HCT116 (cell line): ENCODE data around the gene ALDOC. TPM values are rescaled to one million over a fixed set of nuclear protein-coding genes. Genes with fewer than 3 reads are reported as not detected.
A peak's percentile ranks its signal among the peaks of the same experiment; 100 is the strongest.

Source experiments
- ATAC-seq: fragments of 200-7000 bp; cut with Tn5 transposase; 2 replicates; pipeline ENCODE4 v1.9.1; 2020; ENCODE audit warnings: mild to moderate bottlenecking, moderate library complexity
- BruUV-seq: library from RNA; stranded (reverse); fragments of 400-500 nt; replicated peaks from 2 replicates; lab custom pipeline; 2021; lab: Mats Ljungman, UMichigan
- CTCF ChIA-PET: fragments of 300-600 bp; sonication (Branson Sonifier 250); formaldehyde crosslinking; loops from one replicate; lab custom pipeline; 2021; ENCODE audit warnings: antibody characterized with exemption; lab: Charles Lee
- POLR2A ChIA-PET: fragments of 300-600, 350-600 bp; sonication (Branson Sonifier 250); formaldehyde crosslinking; loops from one replicate; lab custom pipeline; 2021; ENCODE audit warnings: antibody characterized with exemption; lab: Charles Lee
- RAD21 ChIA-PET, 2 experiments: fragments of 300-600 bp; sonication (Branson Sonifier 250); formaldehyde crosslinking; loops; one replicate each; lab custom pipeline; 2023; ENCODE audit warnings: low total read pairs in 2 of 2; ENCODE audit not compliant: uncharacterized antibody in 2 of 2, unreplicated experiment in 2 of 2, low non-redundant PET in 1 of 2; lab: Charles Lee
- DNase-seq: peaks from one replicate; pipeline ENCODE4 v3.0.0-alpha.2; 2010; ENCODE audit warnings: low read depth, low spot score
- H2AFZ ChIP-seq: fragments of 200-600 bp; shearing (Covaris generic), sonication (generic); 2 replicates; pipeline ENCODE4 v1.6.1; 2017; ENCODE audit warnings: low read depth, mixed run types, mixed read lengths, antibody characterized with exemption, low read length; ENCODE audit not compliant: poor library complexity, severe bottlenecking
- H3K27ac ChIP-seq: 2 replicates; pipeline ENCODE4 v1.5.1; 2012; ENCODE audit warnings: low read depth, low read length
- H3K27me3 ChIP-seq: fragments of 200-600 bp; sonication (generic); 2 replicates; pipeline ENCODE4 v1.6.1; 2016; ENCODE audit warnings: mixed run types, low read length, mixed read lengths; ENCODE audit not compliant: insufficient read depth
- H3K36me3 ChIP-seq, 2 experiments: fragments of 200-500 bp in 1 of 2; fragments of 200-600 bp in 1 of 2; sonication (Bioruptor generic) in 1 of 2; sonication (generic) in 1 of 2; 2 replicates each; pipeline versions ENCODE4 v1.5.1 to v1.6.1; 2014 to 2016; ENCODE audit warnings: low read length in 2 of 2, inconsistent platforms in 1 of 2, mixed read lengths in 1 of 2, mixed run types in 1 of 2; ENCODE audit not compliant: insufficient read depth in 2 of 2, control insufficient read depth in 1 of 2
- H3K4me1 ChIP-seq, 2 experiments: fragments of 200-600 bp in 1 of 2; sonication (generic) in 1 of 2; 2 replicates each; pipeline versions ENCODE4 v1.5.1 to v1.6.1; 2012 to 2017; ENCODE audit warnings: low read length in 2 of 2, inconsistent platforms in 1 of 2, mild to moderate bottlenecking in 1 of 2, mixed read lengths in 1 of 2, mixed run types in 1 of 2, moderate library complexity in 1 of 2; ENCODE audit not compliant: insufficient read depth in 2 of 2, control insufficient read depth in 1 of 2
- H3K4me2 ChIP-seq: fragments of 200-600 bp; sonication (generic); 2 replicates; pipeline ENCODE4 v1.6.1; 2017; ENCODE audit warnings: mixed run types, low read length, mixed read lengths
- H3K4me3 ChIP-seq, 2 experiments: fragments of 200-600 bp in 1 of 2; sonication (generic) in 1 of 2; replicated peaks in 1 of 2; 2 replicates each; pipeline ENCODE4 v1.5.1; 2011 to 2016; ENCODE audit warnings: low read length in 2 of 2, control low read depth in 1 of 2, low read depth in 1 of 2, mild to moderate bottlenecking in 1 of 2, mixed read lengths in 1 of 2, mixed run types in 1 of 2
- H3K79me2 ChIP-seq: fragments of 200-600 bp; sonication (generic); 2 replicates; pipeline ENCODE4 v1.6.1; 2017; ENCODE audit warnings: mild to moderate bottlenecking, mixed run types, low read length, moderate library complexity, mixed read lengths; ENCODE audit not compliant: insufficient read depth
- H3K9ac ChIP-seq: fragments of 200-600 bp; sonication (generic); 2 replicates; pipeline ENCODE4 v1.6.1; 2016; ENCODE audit warnings: low read length, mixed read lengths
- H3K9me2 ChIP-seq: fragments of 200-600 bp; sonication (generic), shearing (Covaris generic); 2 replicates; pipeline ENCODE4 v1.6.1; 2017; ENCODE audit warnings: mixed run types, mild to moderate bottlenecking, moderate library complexity; ENCODE audit not compliant: insufficient read depth
- H3K9me3 ChIP-seq, 2 experiments: fragments of 200-500 bp in 1 of 2; fragments of 200-600 bp in 1 of 2; sonication (Bioruptor generic) in 1 of 2; sonication (generic) in 1 of 2; 2 replicates each; pipeline ENCODE4 v1.6.1; 2014 to 2017; ENCODE audit warnings: low read length in 2 of 2, mixed read lengths in 2 of 2, inconsistent platforms in 1 of 2, low read depth in 1 of 2, mild to moderate bottlenecking in 1 of 2, mixed run types in 1 of 2, moderate library complexity in 1 of 2; ENCODE audit not compliant: control insufficient read depth in 1 of 2, insufficient read depth in 1 of 2
- H4K20me1 ChIP-seq: fragments of 200-600 bp; sonication (generic), shearing (Covaris generic); 2 replicates; pipeline ENCODE4 v1.6.1; 2017; ENCODE audit warnings: mixed run types, mild to moderate bottlenecking, moderate library complexity; ENCODE audit not compliant: insufficient read depth
- CEBPB ChIP-seq: IDR thresholded peaks from 2 replicates; pipeline ENCODE4 v1.6.1; 2012; ENCODE audit warnings: low read depth
- ELF1 ChIP-seq: IDR thresholded peaks from 2 replicates; pipeline ENCODE4 v1.6.1; 2012; ENCODE audit warnings: low read depth, borderline replicate concordance
- EZH2phosphoT487 ChIP-seq: fragments of 200-600 bp; IDR thresholded peaks from 2 replicates; pipeline ENCODE4 v1.6.1; 2018; ENCODE audit warnings: antibody characterized with exemption, borderline replicate concordance
- FOSL1 ChIP-seq: IDR thresholded peaks from 2 replicates; pipeline ENCODE4 v1.6.1; 2012; ENCODE audit warnings: low read depth
- JUND ChIP-seq: IDR thresholded peaks from 2 replicates; pipeline ENCODE4 v1.6.1; 2012
- POLR2AphosphoS5 ChIP-seq: IDR thresholded peaks from 2 replicates; pipeline ENCODE4 v1.6.1; 2011; ENCODE audit warnings: mild to moderate bottlenecking, low read depth, low read length, moderate library complexity
- RAD21 ChIP-seq: IDR thresholded peaks from 2 replicates; pipeline ENCODE4 v1.6.1; 2012; ENCODE audit warnings: low read depth, mild to moderate bottlenecking
- SIN3A ChIP-seq: IDR thresholded peaks from 2 replicates; pipeline ENCODE4 v1.6.1; 2012; ENCODE audit warnings: low read depth
- SP1 ChIP-seq: IDR thresholded peaks from 2 replicates; pipeline ENCODE4 v1.6.1; 2012; ENCODE audit warnings: low read depth
- TCF7L2 ChIP-seq: IDR thresholded peaks from 2 replicates; pipeline ENCODE4 v1.7.0; 2011; ENCODE audit warnings: borderline replicate concordance, inconsistent platforms; ENCODE audit not compliant: insufficient read depth, insufficient read length; ENCODE audit errors: extremely low read depth
- ZFX ChIP-seq: fragments of 450-650 bp; IDR thresholded peaks from 2 replicates; pipeline ENCODE4 v1.6.1; 2017
- ZNF274 ChIP-seq: fragments of 200-500 bp; sonication (Bioruptor generic); IDR thresholded peaks from 2 replicates; pipeline ENCODE4 v1.6.1; 2014; ENCODE audit warnings: mild to moderate bottlenecking, low read depth, low read length, inconsistent platforms
- intact Hi-C: fragments of 100-400 bp; cut with micrococcal nuclease; formaldehyde crosslinking; loops from 2 replicates; pipeline ENCODE4 v1.10.0; 2022
- total RNA-seq: library from RNA; stranded (reverse); gene quantifications from one replicate; pipeline ENCODE4 v1.2.1, GENCODE V29; 2021; ENCODE audit not compliant: unreplicated experiment
- TF ChIP-seq, protein P1 (sequence below): IDR thresholded peaks from 2 replicates; pipeline ENCODE4 v1.6.1; 2012
- TF ChIP-seq, protein P2 (sequence below): IDR thresholded peaks from 2 replicates; pipeline ENCODE4 v1.6.1; 2012; ENCODE audit warnings: low read depth
- TF ChIP-seq, protein P3 (sequence below): IDR thresholded peaks from 2 replicates; pipeline ENCODE4 v1.6.1; 2012

The ALDOC gene
- total RNA-seq, 1 experiment from 2014 or later: 82.8 TPM

GRCh38 chr17:28573040-28573380, 3.7 kb downstream of the ALDOC start:
- intact Hi-C loops: no loop called here
- no peak overlapping the region for H3K27ac ChIP-seq
- ChIA-PET CTCF (no interaction called here), RAD21 (no interaction called here), POLR2A (no interaction called here)
- H3K9me3 ChIP-seq: no peaks in the 10 kb centered on the region
- no peak overlapping the region for H2AFZ ChIP-seq
- BruUV-seq: no TSS peak
- no peak for TF ChIP-seq FOSL1
- no peak for TF ChIP-seq SP1
- TF ChIP-seq ZFX: no peak
- no peak for TF ChIP-seq TCF7L2
- no peak for TF ChIP-seq JUND
- TF ChIP-seq ZNF274: no peak
- TF ChIP-seq ELF1: no peak
- TF ChIP-seq SIN3A: no peak
- TF ChIP-seq, protein P1, sequence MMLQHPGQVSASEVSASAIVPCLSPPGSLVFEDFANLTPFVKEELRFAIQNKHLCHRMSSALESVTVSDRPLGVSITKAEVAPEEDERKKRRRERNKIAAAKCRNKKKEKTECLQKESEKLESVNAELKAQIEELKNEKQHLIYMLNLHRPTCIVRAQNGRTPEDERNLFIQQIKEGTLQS: no peak
- TF ChIP-seq POLR2AphosphoS5: no peak
- TF ChIP-seq, protein P2, sequence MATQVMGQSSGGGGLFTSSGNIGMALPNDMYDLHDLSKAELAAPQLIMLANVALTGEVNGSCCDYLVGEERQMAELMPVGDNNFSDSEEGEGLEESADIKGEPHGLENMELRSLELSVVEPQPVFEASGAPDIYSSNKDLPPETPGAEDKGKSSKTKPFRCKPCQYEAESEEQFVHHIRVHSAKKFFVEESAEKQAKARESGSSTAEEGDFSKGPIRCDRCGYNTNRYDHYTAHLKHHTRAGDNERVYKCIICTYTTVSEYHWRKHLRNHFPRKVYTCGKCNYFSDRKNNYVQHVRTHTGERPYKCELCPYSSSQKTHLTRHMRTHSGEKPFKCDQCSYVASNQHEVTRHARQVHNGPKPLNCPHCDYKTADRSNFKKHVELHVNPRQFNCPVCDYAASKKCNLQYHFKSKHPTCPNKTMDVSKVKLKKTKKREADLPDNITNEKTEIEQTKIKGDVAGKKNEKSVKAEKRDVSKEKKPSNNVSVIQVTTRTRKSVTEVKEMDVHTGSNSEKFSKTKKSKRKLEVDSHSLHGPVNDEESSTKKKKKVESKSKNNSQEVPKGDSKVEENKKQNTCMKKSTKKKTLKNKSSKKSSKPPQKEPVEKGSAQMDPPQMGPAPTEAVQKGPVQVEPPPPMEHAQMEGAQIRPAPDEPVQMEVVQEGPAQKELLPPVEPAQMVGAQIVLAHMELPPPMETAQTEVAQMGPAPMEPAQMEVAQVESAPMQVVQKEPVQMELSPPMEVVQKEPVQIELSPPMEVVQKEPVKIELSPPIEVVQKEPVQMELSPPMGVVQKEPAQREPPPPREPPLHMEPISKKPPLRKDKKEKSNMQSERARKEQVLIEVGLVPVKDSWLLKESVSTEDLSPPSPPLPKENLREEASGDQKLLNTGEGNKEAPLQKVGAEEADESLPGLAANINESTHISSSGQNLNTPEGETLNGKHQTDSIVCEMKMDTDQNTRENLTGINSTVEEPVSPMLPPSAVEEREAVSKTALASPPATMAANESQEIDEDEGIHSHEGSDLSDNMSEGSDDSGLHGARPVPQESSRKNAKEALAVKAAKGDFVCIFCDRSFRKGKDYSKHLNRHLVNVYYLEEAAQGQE: no peak
- TF ChIP-seq CEBPB: no peak
- TF ChIP-seq, protein P3, sequence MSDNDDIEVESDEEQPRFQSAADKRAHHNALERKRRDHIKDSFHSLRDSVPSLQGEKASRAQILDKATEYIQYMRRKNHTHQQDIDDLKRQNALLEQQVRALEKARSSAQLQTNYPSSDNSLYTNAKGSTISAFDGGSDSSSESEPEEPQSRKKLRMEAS: no peak
- TF ChIP-seq RAD21: no peak
- no peak for TF ChIP-seq EZH2phosphoT487
- peaks cover 6 to 28% of the 10 kb centered on the region in 2 experiments; a peak in 3 of 4 replicates for H3K4me1 ChIP-seq
- H4K20me1 ChIP-seq: no peaks in the 10 kb centered on the region
- ATAC-seq (no peak), DNase-seq (no peak)
- no peaks in the 10 kb centered on the region for H3K9me2 ChIP-seq
- H3K4me2 ChIP-seq: peak overlapping the region; percentile 99; the same call in 1 of the 2 replicates
- no peaks in the 10 kb centered on the region for H3K27me3 ChIP-seq
- no peak overlapping the region for H3K9ac ChIP-seq
- H3K4me3 ChIP-seq: no peak overlapping the region
- H3K36me3 ChIP-seq: peaks cover 0 to 2% of the 10 kb centered on the region in 2 experiments; a peak in 2 of 4 replicates
- peaks cover 22% of the 10 kb centered on the region for H3K79me2 ChIP-seq
